Measurements from ENCODE around the gene NAA40. TPM values are rescaled to one million over a fixed set of nuclear protein-coding genes. Genes with fewer than 3 reads are reported as not detected.

Gene NAA40
- 12.8 to 15.2 TPM (median 14.3 TPM) in 5 replicates for total RNA-seq (2022; extraction: Qiagen RNA extraction)

GRCh38 chr11:63938479-63939396 lies at the start of gene NAA40:
Gene NAA40 (plus strand): TSS chr11:63939002. CDS start chr11:63939097, 95 bp downstream.

GRCh38 chr11:63916837-63917691 lies 21.7 kb upstream of the NAA40 start, which contains the start of gene RCOR2:
Gene RCOR2 (minus strand): TSS chr11:63917164. CDS start chr11:63916456, 708 bp downstream.

DNA sequence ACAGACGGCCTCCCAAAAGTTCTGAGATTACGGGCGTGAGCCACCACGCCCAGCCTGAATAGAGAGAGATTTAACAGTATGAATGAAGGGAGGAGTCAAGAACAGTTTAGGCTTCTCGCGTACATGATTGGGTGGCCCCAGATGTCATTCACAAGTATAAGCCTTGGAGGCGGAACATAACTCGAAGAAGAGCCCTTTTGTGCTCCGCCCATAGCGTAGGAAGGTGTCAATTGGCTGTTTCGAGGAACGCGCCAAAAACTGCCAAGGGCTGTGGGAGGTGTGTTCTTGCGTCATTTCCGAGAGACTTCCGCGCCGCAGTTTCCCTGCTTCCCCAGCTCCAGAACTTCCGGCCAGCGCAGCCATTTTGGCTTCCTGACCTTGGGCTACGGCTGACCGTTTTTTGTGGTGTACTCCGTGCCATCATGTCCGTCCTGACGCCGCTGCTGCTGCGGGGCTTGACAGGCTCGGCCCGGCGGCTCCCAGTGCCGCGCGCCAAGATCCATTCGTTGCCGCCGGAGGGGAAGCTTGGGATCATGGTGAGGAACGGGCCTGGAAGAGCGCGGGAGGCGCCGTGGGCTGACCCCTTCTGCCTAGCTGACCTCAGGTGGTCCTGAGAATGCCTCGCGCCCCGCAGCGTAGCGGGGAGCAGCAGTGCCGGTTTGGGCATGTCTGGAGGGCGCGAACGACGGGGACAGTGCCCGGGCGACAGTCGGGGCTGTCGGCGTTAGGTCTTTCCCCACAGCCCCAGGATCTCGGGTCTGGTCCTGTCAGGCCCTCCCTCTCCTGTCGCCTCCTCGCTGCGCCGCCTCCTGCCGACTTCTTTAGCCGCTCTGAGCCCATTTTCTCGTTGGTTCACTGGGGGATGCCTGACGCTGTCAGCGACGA lies 35.7 kb downstream of the NAA40 start, which contains the start of gene COX8A:
Gene COX8A, plus strand, starts transcription at position 362 of the 885 bp plus-strand sequence. Its CDS starts 61 bp downstream, at position 423.

DNA sequence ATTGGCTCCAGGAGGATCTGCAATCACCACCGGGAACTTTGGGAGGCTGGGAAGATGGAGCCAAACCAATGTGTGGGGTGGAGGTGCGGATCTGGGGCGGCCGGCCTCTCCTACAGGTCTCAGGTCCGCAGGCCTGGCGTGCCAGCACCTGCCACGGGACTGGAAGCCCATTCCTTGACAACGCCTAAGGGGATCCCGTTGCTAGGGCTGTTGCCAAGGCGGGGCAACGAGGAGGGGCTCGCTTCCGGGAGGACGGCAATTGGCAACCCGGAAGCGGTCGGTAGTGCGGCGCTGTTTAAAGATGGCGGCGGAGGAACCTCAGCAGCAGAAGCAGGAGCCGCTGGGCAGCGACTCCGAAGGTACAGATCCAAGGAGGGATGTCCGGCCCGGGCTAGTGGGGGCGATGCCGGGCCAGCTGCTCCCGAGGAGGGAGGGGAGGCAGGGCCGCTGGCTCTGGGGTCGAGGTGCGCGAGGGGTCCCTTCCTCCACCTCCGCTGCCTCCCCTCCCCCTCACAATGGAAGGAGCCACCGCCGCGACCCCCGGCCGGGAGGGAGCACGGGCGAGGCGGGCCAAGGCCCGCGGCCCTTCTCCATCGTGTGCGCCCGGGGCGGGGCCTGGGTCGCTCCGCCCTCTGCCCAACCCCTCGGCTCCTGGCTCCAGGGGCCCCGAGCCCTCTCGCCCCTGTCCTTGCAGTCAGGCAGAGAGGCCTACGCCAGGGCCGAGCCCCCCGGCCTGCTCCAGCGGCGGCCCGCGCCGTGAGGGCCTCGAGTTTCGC lies 47.5 kb downstream of the NAA40 start, which contains the start of gene OTUB1:
Gene OTUB1, plus strand, starts transcription at position 283 of the 776 bp plus-strand sequence. Its CDS starts 19 bp downstream, at position 302.

Other genes with a start within 250 kb of the NAA40 start
- 4.5 to 5.8 TPM (median 5.2 TPM) in 5 replicates for gene ZFTA, start 170.2 kb upstream of the NAA40 start, total RNA-seq (2022; extraction: Qiagen RNA extraction)
- 33.4 to 49.4 TPM (median 47.4 TPM) in 5 replicates for gene SPINDOC, start 125.5 kb upstream of the NAA40 start, total RNA-seq (2022; extraction: Qiagen RNA extraction)
- gene MARK2, start 99.9 kb upstream of the NAA40 start, total RNA-seq (2022; extraction: Qiagen RNA extraction) = 26.0 to 28.7 TPM (median 28.1 TPM) in 5 replicates
- 0.62 to 1.2 TPM (median 0.80 TPM) in 5 replicates for gene RCOR2, start 21.8 kb upstream of the NAA40 start, total RNA-seq (2022; extraction: Qiagen RNA extraction)
- 696 to 1,142 TPM (median 1,073 TPM) in 5 replicates for gene COX8A, start 35.6 kb downstream of the NAA40 start, total RNA-seq (2022; extraction: Qiagen RNA extraction)
- 108 to 132 TPM (median 126 TPM) in 5 replicates for gene OTUB1, start 47.4 kb downstream of the NAA40 start, total RNA-seq (2022; extraction: Qiagen RNA extraction)
- 0.05 to 0.07 TPM (median 0.06 TPM) in 4 of 5 replicates, not detected in the other for gene FLRT1, start 96.9 kb downstream of the NAA40 start, total RNA-seq (2022; extraction: Qiagen RNA extraction)
- 8.9 to 15.3 TPM (median 13.1 TPM) in 5 replicates for gene MACROD1, start 227.1 kb downstream of the NAA40 start, total RNA-seq (2022; extraction: Qiagen RNA extraction)
- gene STIP1, start 247.2 kb downstream of the NAA40 start, total RNA-seq (2022; extraction: Qiagen RNA extraction) = 213 to 262 TPM (median 229 TPM) in 5 replicates